Measurements from ENCODE around the gene TTLL4.

The TTLL4 gene

GRCh38 chr2:218710687-218711549 is at the start of gene TTLL4:
TSS of gene TTLL4 (plus strand) at chr2:218710835. CDS start at chr2:218737677, 26,842 bp downstream.
- peak; percentile 98 for DNase-seq
- Histone ChIP-seq H3K36me3 (peaks cover 14% of the 10 kb centered on the region), H3K27me3 (ENCODE audit: insufficient read depth, low read depth, severe bottlenecking) (no peaks in the 10 kb centered on the region), H3K9me3 (ENCODE audit: severe bottlenecking) (no peaks in the 10 kb centered on the region), H3K27ac (peak within 1 kb of the TSS; percentile 82), H3K4me3 (ENCODE audit: low read depth, low read length) (peak within 1 kb of the TSS; percentile 87)
- TF ChIP-seq CTCF (IDR thresholded peaks at IDR 0.05; ENCODE audit: low read depth, low read length) = peak; percentile 78

- H3K36me3 ChIP-seq = peaks cover 69% of the 10 kb centered on the region
These were observed 48.3 kb upstream of the TTLL4 start for GRCh38 chr2:218662377-218662776.

GRCh38 chr2:218662827-218663226 is 47.8 kb upstream of the TTLL4 start:
- peaks cover 69% of the 10 kb centered on the region for H3K36me3 ChIP-seq
- no peak overlapping the region for H3K27ac ChIP-seq
- H3K27me3 ChIP-seq (ENCODE audit: insufficient read depth, low read depth, severe bottlenecking) = no peaks in the 10 kb centered on the region
- no peak overlapping the region for H3K4me3 ChIP-seq (ENCODE audit: low read depth, low read length)
- DNase-seq = no peak
- H3K9me3 ChIP-seq (ENCODE audit: severe bottlenecking) = no peaks in the 10 kb centered on the region
- TF ChIP-seq CTCF (IDR thresholded peaks at IDR 0.05; ENCODE audit: low read depth, low read length) = no peak

More at GRCh38 chr2:218662377-218662776, 48.3 kb upstream of the TTLL4 start:
- H3K27me3 ChIP-seq (ENCODE audit: insufficient read depth, low read depth, severe bottlenecking) = no peaks in the 10 kb centered on the region
- no peak overlapping the region for H3K4me3 ChIP-seq (ENCODE audit: low read depth, low read length)
- no peak for TF ChIP-seq CTCF (IDR thresholded peaks at IDR 0.05; ENCODE audit: low read depth, low read length)
- no peaks in the 10 kb centered on the region for H3K9me3 ChIP-seq (ENCODE audit: severe bottlenecking)
- no peak for DNase-seq
- H3K27ac ChIP-seq = no peak overlapping the region

GRCh38 chr2:218663901-218664300 is 46.7 kb upstream of the TTLL4 start:
- Histone ChIP-seq H3K27ac (no peak overlapping the region), H3K36me3 (peaks cover 61% of the 10 kb centered on the region), H3K4me3 (ENCODE audit: low read depth, low read length) (no peak overlapping the region), H3K9me3 (ENCODE audit: severe bottlenecking) (no peaks in the 10 kb centered on the region), H3K27me3 (ENCODE audit: insufficient read depth, low read depth, severe bottlenecking) (no peaks in the 10 kb centered on the region)
- DNase-seq = no peak
- no peak for TF ChIP-seq CTCF (IDR thresholded peaks at IDR 0.05; ENCODE audit: low read depth, low read length)

- no peaks in the 10 kb centered on the region for H3K27me3 ChIP-seq (ENCODE audit: insufficient read depth, low read depth, severe bottlenecking)
- H3K27ac ChIP-seq = no peak overlapping the region
- peaks cover 57% of the 10 kb centered on the region for H3K36me3 ChIP-seq
- TF ChIP-seq CTCF (IDR thresholded peaks at IDR 0.05; ENCODE audit: low read depth, low read length) = no peak
- no peak overlapping the region for H3K4me3 ChIP-seq (ENCODE audit: low read depth, low read length)
- DNase-seq = no peak
- no peaks in the 10 kb centered on the region for H3K9me3 ChIP-seq (ENCODE audit: severe bottlenecking)
These were observed 46.0 kb upstream of the TTLL4 start for GRCh38 chr2:218664653-218665052.

Data from WERI-Rb-1 (cell line).